WI38 (cell line): ENCODE results near the gene NAALADL2.

Experiments used
- H3K4me3 ChIP-seq: 2 replicates; pipeline ENCODE4 v1.5.1; 2011; ENCODE audit warnings: low read depth, mild to moderate bottlenecking, control low read depth, low read length
- TF ChIP-seq, protein P1 (sequence below): IDR thresholded peaks from 2 replicates; pipeline ENCODE4 v1.5.1; 2012; ENCODE audit warnings: low read depth, mild to moderate bottlenecking, control low read depth, low read length

The NAALADL2 gene

DNA sequence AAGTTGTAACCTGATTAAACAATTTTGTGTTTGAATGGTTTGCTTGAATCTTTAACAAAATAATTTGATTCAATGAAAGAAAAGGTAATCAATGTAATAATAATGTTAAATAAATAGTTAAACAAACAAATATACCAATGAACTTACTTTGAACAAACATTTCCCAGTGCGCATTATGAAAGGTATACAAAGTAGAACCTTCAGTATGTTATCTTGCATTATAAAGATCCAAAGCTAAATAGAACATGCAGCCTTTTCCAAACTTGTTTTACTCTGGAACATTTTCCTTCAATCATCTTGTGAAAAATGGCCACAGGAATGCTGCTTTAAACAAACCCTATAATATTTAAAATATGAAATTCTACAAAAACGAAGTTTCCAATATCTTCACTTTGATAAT, 620.0 kb downstream of the NAALADL2 start:
- no peak overlapping the region for H3K4me3 ChIP-seq
- TF ChIP-seq, protein P1, sequence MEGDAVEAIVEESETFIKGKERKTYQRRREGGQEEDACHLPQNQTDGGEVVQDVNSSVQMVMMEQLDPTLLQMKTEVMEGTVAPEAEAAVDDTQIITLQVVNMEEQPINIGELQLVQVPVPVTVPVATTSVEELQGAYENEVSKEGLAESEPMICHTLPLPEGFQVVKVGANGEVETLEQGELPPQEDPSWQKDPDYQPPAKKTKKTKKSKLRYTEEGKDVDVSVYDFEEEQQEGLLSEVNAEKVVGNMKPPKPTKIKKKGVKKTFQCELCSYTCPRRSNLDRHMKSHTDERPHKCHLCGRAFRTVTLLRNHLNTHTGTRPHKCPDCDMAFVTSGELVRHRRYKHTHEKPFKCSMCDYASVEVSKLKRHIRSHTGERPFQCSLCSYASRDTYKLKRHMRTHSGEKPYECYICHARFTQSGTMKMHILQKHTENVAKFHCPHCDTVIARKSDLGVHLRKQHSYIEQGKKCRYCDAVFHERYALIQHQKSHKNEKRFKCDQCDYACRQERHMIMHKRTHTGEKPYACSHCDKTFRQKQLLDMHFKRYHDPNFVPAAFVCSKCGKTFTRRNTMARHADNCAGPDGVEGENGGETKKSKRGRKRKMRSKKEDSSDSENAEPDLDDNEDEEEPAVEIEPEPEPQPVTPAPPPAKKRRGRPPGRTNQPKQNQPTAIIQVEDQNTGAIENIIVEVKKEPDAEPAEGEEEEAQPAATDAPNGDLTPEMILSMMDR: no peak

DNA sequence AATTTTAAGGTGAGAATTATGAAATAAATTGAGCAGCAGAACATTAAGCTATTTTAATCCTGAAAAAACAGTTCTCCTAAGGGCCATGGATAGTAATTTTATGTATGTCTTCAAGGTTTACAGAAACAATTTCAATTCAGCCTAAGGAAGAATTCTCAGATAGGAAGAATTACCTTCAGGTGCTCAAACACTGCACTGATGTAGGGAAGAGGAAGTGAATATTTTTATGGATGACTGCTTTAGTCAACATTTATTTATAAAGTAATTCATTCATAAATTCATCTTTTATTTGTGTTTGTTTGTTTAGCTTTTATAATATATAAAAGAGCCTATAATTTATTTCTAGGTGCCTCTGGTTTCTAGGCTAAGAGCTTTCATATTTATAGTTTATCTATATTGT, 620.7 kb downstream of the NAALADL2 start:
- H3K4me3 ChIP-seq: no peak overlapping the region
- TF ChIP-seq, protein P1: no peak

DNA sequence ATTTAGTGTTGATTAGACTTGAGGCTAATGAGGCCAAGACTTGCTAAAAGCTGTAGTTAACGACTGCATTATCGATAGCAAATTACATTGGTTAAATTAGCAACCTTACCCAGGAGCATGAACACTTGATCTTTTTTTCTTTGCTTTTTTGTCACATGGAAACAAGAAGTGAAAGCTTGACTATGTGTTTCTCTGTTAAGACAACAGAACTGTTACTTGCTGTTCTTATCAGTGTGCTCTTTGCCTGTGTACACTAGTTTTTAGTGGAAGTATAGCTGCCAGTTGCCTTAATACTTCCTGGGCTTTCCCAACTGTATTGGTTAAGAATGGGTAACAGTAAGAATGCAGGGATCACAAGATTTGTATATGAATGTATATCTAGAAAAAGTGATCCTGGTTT, 625.5 kb downstream of the NAALADL2 start:
- H3K4me3 ChIP-seq: no peak overlapping the region
- TF ChIP-seq, protein P1: no peak

DNA sequence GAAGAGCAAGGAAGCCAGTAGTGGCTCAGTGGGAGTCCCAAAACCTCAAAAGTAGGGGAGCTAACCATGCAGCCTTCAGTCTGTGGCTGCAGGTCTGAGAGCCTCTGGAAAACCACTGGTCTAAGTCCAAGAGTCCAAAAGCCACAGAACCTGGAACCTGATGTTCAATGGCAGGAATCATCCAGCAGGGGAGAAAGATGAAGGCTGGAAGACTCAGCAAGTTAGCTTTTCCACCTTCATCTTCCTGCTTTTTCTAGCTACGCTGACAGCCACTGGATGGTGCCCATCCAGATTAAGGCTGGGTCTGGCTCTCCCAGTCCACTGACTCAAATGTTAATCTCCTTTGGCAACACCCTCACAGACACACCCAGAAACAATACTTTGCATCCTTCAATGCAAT, 626.3 kb downstream of the NAALADL2 start:
- H3K4me3 ChIP-seq: no peak overlapping the region
- TF ChIP-seq, protein P1: no peak

DNA sequence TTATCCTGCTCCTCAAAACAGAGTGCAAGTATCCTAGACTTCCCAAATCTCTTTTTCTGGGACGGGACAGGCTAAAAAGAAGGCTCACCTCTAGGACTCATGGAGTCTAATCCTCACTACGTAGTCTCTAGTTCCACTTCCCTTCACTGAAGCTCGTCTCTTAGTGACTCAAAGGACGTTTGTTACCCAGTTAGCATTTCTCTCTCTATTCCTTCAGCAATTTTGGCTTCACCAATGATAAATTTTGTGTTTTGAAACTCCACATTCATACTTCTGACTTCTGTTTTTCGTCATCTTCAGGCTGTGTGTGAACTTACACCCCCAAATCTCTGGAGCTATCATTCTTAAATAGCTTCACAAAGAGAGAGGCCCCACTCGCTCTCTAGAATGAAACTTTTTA, 627.1 kb downstream of the NAALADL2 start:
- H3K4me3 ChIP-seq: no peak overlapping the region
- TF ChIP-seq, protein P1: no peak

DNA sequence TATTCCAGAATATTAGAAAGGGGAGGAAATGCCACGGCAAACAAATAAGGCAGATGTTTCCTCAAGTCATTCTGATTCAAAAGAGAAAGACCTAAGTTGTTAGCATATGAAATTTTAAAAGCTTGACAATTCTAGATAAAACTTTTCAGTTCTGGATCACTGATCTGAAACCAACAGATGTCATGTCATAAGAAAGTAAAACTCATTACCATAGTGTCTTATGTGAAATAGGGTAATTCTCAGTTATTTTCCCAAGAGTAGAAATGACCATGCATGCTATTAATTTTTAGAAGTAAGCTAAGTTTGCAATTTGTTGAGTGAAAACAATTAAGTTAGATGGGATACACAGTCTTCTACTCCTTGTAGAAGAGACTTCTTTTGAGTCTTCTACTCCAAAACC, 630.3 kb downstream of the NAALADL2 start:
- no peak overlapping the region for H3K4me3 ChIP-seq
- TF ChIP-seq, protein P1: no peak

DNA sequence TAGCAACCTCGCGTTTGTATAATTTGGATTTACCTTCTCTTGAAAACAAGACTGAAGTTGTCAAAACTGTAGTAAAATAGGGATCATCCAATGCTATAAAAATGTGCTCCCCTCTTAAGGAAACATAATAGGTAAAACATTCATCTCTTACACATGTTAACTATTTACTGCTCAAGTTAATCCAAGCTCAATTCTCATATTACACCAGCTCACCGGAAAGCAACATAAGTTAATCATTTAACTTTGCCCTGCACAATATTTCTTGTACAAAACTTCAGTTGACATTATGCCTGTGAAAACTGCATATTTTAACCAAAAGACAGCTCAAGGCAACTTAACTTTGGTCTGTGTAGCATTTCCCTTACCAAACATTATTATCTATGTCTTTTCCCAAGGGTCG, 634.2 kb downstream of the NAALADL2 start:
- TF ChIP-seq, protein P1: no peak
- H3K4me3 ChIP-seq: no peak overlapping the region
